Osteocyte (in vitro differentiated cells): ENCODE data around the gene LRRC28. TPM values are rescaled to one million over a fixed set of nuclear protein-coding genes. Genes with fewer than 3 reads are reported as not detected.

Source experiments
- DNase-seq: peaks from one replicate; pipeline ENCODE4 v3.0.0; 2021; ENCODE audit warnings: mixed read lengths; ENCODE audit not compliant: unreplicated experiment; ENCODE audit errors: extremely low spot score
- H3K27ac Mint-ChIP-seq: one replicate; pipeline ENCODE4 v1.8.0; 2021; ENCODE audit warnings: mild to moderate bottlenecking, mixed read lengths; ENCODE audit not compliant: unreplicated experiment
- H3K27me3 Mint-ChIP-seq: one replicate; pipeline ENCODE4 v1.8.0; 2021; ENCODE audit warnings: mixed read lengths; ENCODE audit not compliant: unreplicated experiment
- H3K36me3 Mint-ChIP-seq: one replicate; pipeline ENCODE4 v1.8.0; 2021; ENCODE audit warnings: mixed read lengths; ENCODE audit not compliant: unreplicated experiment
- H3K4me1 Mint-ChIP-seq: one replicate; pipeline ENCODE4 v1.8.0; 2021; ENCODE audit warnings: mixed read lengths; ENCODE audit not compliant: unreplicated experiment
- H3K4me3 Mint-ChIP-seq: one replicate; pipeline ENCODE4 v1.8.0; 2021; ENCODE audit warnings: mild to moderate bottlenecking, moderate library complexity, mixed read lengths; ENCODE audit not compliant: unreplicated experiment
- H3K9me3 Mint-ChIP-seq: one replicate; pipeline ENCODE4 v1.8.0; 2021; ENCODE audit warnings: mixed read lengths; ENCODE audit not compliant: unreplicated experiment
- total RNA-seq: library from RNA; stranded (reverse); gene quantifications from 2 replicates; pipeline ENCODE4 v1.2.1, GENCODE V29; 2021
- TF ChIP-seq, protein P1 (sequence below): fragments of 200-600 bp; sonication (generic); IDR thresholded peaks from 2 replicates; pipeline ENCODE4 v1.5.0; 2021; ENCODE audit warnings: antibody characterized with exemption, mild to moderate bottlenecking, moderate library complexity

LRRC28 gene
- total RNA-seq, 1 donor from 2014 or later = 27.4 TPM

DNA sequence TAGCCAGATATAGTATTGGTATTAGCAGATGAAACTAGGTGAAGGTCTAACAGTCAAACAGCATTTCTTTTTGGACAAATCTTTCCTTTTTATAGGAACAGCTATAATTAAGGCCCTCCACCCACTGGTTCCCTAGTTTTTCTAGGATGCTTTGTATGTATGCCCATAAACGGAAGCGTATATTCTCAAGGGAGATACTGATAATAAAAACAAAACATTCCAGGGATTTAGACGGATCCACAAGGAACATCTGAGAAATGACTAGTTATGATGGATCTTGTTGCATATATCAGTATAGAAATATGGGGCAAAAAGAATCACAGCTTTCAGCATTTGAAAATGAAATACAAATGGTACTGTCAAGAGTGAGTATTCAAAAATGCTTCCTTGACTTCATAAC lies 22.5 kb downstream of the LRRC28 start:
- Mint-ChIP-seq H3K4me3 (no peak overlapping the region), H3K36me3 (peaks cover 1% of the 10 kb centered on the region), H3K9me3 (no peaks in the 10 kb centered on the region), H3K27me3 (no peaks in the 10 kb centered on the region), H3K27ac (peak overlapping the region; percentile 17), H3K4me1 (peaks cover 15% of the 10 kb centered on the region)
- no peak for DNase-seq
- TF ChIP-seq, protein P1, sequence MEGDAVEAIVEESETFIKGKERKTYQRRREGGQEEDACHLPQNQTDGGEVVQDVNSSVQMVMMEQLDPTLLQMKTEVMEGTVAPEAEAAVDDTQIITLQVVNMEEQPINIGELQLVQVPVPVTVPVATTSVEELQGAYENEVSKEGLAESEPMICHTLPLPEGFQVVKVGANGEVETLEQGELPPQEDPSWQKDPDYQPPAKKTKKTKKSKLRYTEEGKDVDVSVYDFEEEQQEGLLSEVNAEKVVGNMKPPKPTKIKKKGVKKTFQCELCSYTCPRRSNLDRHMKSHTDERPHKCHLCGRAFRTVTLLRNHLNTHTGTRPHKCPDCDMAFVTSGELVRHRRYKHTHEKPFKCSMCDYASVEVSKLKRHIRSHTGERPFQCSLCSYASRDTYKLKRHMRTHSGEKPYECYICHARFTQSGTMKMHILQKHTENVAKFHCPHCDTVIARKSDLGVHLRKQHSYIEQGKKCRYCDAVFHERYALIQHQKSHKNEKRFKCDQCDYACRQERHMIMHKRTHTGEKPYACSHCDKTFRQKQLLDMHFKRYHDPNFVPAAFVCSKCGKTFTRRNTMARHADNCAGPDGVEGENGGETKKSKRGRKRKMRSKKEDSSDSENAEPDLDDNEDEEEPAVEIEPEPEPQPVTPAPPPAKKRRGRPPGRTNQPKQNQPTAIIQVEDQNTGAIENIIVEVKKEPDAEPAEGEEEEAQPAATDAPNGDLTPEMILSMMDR = no peak

DNA sequence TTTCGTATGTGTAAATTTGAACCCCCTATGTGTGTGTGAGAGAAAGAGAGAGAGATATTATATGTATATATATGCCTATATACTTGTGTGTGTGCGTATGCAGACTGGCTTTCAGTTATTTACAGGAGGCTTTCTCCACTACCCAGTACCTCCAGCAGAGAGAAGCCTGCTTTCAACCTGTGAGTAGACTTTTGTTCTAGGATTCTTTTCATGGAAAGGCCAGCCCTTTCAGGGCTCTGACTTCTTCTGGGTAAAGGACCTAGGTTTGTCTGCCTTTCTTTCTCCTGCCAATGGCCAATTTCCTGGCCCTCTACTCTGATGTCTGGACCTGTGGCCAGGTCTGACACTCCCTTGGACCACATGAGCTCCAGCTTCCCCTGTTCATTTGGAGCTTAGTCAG lies 23.8 kb downstream of the LRRC28 start:
- TF ChIP-seq, protein P1 = no peak
- no peaks in the 10 kb centered on the region for H3K9me3 Mint-ChIP-seq
- H3K4me3 Mint-ChIP-seq = no peak overlapping the region
- H3K27ac Mint-ChIP-seq = no peak overlapping the region
- H3K27me3 Mint-ChIP-seq = no peaks in the 10 kb centered on the region
- DNase-seq = no peak
- H3K36me3 Mint-ChIP-seq = peaks cover 11% of the 10 kb centered on the region
- peaks cover 21% of the 10 kb centered on the region for H3K4me1 Mint-ChIP-seq

DNA sequence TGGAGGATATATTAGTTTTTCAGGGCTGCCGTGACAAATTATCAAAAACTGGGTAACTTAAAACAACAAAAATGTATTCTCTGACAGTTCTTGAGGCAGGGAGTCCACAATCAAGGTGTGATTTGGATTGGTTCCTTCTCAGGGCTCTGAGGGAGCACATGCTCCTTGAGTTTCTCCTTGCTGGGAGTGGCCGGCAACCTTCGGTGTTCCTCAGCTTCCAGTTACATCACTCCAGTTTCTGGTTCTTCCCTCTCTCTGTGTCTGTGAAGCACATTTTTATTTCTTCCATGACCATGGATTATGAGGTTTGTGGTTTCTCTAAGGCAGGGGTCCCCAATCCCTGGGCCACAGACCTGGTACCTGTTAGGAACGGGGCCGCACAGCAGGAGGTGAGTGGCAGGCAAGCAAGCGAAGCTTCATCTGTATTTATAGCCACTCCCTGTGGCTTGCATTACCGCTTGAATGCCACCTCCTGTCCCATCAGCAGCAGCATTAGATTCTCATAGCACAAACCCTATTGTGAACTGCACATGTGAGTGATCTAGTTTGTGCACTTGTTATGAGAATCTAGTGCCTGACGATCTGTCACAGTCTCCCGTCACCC lies 24.3 kb downstream of the LRRC28 start:
- peaks cover 12% of the 10 kb centered on the region for H3K36me3 Mint-ChIP-seq
- H3K4me3 Mint-ChIP-seq = no peak overlapping the region
- peaks cover 26% of the 10 kb centered on the region for H3K4me1 Mint-ChIP-seq
- DNase-seq = no peak
- H3K9me3 Mint-ChIP-seq = no peaks in the 10 kb centered on the region
- H3K27me3 Mint-ChIP-seq = no peaks in the 10 kb centered on the region
- H3K27ac Mint-ChIP-seq = no peak overlapping the region
- TF ChIP-seq, protein P1 = no peak

DNA sequence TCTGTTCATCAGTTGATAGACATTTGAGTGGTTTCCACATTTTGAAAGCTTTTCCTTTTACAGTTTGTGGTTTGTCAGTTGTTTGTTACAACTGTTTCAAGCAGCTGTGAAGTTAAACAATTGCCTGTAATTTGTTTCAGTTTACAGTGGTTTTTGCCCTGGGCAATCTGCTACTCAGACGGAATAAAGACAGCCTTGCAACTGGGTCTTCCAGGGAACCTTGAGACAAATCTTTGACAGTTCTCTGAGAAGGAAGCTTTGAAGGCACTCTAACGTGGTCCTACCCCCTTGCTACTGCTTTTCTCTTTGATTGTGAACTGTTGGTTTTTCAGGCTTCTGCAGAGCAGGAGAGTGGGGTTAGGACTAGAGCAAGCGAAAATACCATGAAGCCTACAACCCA lies 28.0 kb downstream of the LRRC28 start:
- Mint-ChIP-seq H3K36me3 (peaks cover 12% of the 10 kb centered on the region), H3K4me1 (peaks cover 30% of the 10 kb centered on the region), H3K9me3 (no peaks in the 10 kb centered on the region), H3K4me3 (no peak overlapping the region), H3K27ac (no peak overlapping the region), H3K27me3 (no peaks in the 10 kb centered on the region)
- TF ChIP-seq, protein P1 = no peak
- DNase-seq = no peak

DNA sequence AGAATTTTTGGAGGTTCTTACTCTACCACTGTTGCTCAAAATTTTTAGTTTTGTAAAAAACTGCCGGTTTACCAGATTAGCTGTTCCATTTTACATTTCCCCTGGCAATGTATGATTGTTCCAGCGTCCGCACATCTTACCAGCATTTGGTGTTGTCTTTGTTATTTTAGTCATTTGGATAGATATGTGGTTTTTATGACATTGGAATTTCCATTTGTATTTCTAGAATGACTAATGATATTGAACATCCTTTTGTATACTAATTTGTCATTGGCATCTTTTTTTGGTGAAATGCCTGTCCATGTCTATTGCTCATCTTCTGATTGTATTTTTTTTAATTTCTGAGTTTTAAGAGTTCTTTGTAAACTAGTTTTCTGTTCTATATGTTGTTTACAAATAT lies 28.5 kb downstream of the LRRC28 start:
- TF ChIP-seq, protein P1 = no peak
- peaks cover 12% of the 10 kb centered on the region for H3K36me3 Mint-ChIP-seq
- H3K27me3 Mint-ChIP-seq = no peaks in the 10 kb centered on the region
- H3K9me3 Mint-ChIP-seq = no peaks in the 10 kb centered on the region
- H3K4me1 Mint-ChIP-seq = peaks cover 32% of the 10 kb centered on the region
- no peak overlapping the region for H3K27ac Mint-ChIP-seq
- no peak for DNase-seq
- no peak overlapping the region for H3K4me3 Mint-ChIP-seq
